NT2/D1 (cell line): Measurements from ENCODE around the gene FBXO8.

ENCODE experiments used
- DNase-seq: peaks from one replicate; pipeline ENCODE4 v3.0.0-alpha.2; 2011; ENCODE audit warnings: low read depth, low spot score
- H3K27me3 ChIP-seq: 2 replicates; pipeline ENCODE4 v1.6.0; 2011; ENCODE audit warnings: mild to moderate bottlenecking; ENCODE audit not compliant: insufficient read length, insufficient read depth
- H3K36me3 ChIP-seq: 2 replicates; pipeline ENCODE4 v1.6.1; 2011; ENCODE audit warnings: mild to moderate bottlenecking, low read length, mixed read lengths; ENCODE audit not compliant: insufficient read depth, insufficient read length
- H3K4me1 ChIP-seq: 2 replicates; pipeline ENCODE4 v1.5.1; 2011; ENCODE audit not compliant: insufficient read depth, insufficient read length
- H3K4me3 ChIP-seq: 2 replicates; pipeline ENCODE4 v1.5.1; 2011; ENCODE audit warnings: low read depth; ENCODE audit not compliant: insufficient read length
- H3K9ac ChIP-seq: 2 replicates; pipeline ENCODE4 v1.6.0; 2011; ENCODE audit warnings: low read depth; ENCODE audit not compliant: insufficient read length
- H3K9me3 ChIP-seq: 2 replicates; pipeline ENCODE4 v1.5.1; 2011; ENCODE audit warnings: mild to moderate bottlenecking, low read length; ENCODE audit not compliant: insufficient read depth
- SUZ12 ChIP-seq: IDR thresholded peaks from 2 replicates; pipeline ENCODE4 v1.6.1; 2011; ENCODE audit not compliant: insufficient read length, insufficient read depth; ENCODE audit errors: extremely low read depth
- YY1 ChIP-seq: IDR thresholded peaks from 2 replicates; pipeline ENCODE4 v1.6.1; 2011; ENCODE audit not compliant: insufficient read length, insufficient read depth
- ZNF274 ChIP-seq: IDR thresholded peaks from 2 replicates; pipeline ENCODE4 v1.6.1; 2011; ENCODE audit warnings: mild to moderate bottlenecking, low read depth, low read length

Gene FBXO8

DNA sequence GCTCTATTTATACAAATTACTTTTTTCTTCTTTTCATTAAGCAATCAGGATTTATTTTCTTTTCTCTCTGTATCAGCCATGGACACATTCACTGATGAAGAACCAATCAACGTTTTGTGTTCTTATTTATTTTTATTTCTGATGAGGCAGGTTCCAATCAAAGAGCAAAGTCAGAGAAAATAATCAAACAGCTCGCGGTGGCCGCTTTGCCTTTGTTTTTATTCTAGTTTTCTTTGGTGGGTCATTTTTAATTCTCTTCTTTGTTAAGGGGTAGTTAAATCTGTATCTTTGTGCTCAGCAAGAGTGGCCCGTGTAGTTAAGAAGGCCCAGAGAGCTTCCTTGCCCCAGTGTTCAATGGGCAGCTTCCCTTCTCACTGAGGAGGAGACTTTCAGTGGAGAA is 71.4 kb downstream of the FBXO8 start:
- no peak for DNase-seq
- no peak for TF ChIP-seq SUZ12
- TF ChIP-seq YY1, result no peak
- no peak for TF ChIP-seq ZNF274
- peaks cover 1% of the 10 kb centered on the region for H3K4me1 ChIP-seq
- no peaks in the 10 kb centered on the region for H3K36me3 ChIP-seq
- no peaks in the 10 kb centered on the region for H3K9me3 ChIP-seq
- H3K27me3 ChIP-seq, result peaks cover 54% of the 10 kb centered on the region
- no peak overlapping the region for H3K4me3 ChIP-seq
- H3K9ac ChIP-seq, result no peak overlapping the region

DNA sequence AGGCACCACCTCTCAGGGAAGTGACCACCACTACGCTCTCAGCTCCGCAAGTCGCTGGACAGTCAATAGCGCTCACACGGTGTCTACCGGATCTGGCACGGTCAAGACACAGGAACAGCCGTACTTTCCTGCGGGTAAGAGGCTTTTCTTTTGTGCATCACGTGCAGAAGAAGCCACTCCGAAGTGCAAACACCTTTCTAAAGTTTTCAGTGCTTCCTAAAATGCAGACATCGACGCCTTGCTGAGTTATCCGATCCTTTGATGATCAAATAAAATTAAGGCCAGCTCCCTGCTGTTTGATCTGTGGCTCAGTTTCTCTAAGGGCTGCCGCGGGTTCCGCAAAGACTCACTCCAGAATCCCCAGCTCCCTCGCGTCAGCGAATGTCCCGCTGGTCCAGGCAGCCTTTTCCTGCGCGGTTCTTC is 71.8 kb downstream of the FBXO8 start:
- Histone ChIP-seq H3K36me3 (no peaks in the 10 kb centered on the region), H3K9me3 (no peaks in the 10 kb centered on the region), H3K27me3 (peaks cover 49% of the 10 kb centered on the region), H3K9ac (no peak overlapping the region), H3K4me3 (no peak overlapping the region), H3K4me1 (no peaks in the 10 kb centered on the region)
- DNase-seq, result no peak
- TF ChIP-seq SUZ12 (no peak), YY1 (no peak), ZNF274 (no peak)

DNA sequence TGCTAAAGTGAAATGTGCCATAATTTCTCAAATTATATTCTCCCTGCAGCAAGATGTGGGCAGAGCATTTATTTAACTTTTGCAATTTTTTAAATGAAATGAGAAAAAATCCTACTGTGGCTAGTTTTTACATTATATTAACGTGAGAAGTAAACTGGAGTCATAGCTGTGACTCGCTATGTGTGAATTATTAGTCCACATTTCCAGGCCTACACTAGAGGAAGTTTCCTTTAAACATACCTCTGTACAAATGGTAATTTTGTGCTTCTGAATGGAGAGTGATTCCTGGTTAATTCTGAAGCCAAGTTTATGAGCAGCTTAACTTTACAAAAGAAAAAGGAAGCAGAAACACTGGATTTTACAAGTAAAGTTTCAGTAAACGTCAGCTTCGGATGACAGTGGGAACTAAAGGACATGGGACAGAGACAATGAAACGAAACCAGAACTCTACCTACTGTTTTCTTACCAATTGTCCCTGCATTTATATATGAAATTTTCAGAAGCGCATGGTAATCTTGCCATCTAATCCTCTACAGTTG is 72.4 kb downstream of the FBXO8 start:
- H3K9ac ChIP-seq, result no peak overlapping the region
- no peaks in the 10 kb centered on the region for H3K9me3 ChIP-seq
- peaks cover 43% of the 10 kb centered on the region for H3K27me3 ChIP-seq
- DNase-seq, result no peak
- H3K4me3 ChIP-seq, result no peak overlapping the region
- H3K36me3 ChIP-seq, result no peaks in the 10 kb centered on the region
- TF ChIP-seq SUZ12 (no peak), YY1 (no peak), ZNF274 (no peak)
- H3K4me1 ChIP-seq, result no peaks in the 10 kb centered on the region

DNA sequence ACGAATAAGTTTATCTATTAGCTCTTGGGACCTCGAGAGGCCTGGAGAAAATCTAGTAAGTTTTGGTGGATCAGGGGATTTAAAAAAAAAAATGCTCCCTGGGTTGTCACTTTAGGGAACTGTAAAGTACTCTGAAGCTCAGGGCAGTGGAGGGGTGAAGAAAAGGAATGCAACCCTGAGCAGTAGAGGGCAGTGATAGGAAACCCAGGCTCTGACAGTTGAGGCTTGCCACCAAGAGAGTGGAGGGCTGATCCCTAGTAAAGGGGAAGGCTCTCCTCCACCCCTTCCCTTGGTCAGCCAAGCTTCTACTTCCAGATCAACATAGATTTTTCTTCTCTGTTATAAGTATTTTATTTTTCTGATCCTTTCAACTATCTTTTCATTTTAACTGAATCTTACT is 73.1 kb downstream of the FBXO8 start:
- H3K36me3 ChIP-seq, result no peaks in the 10 kb centered on the region
- no peaks in the 10 kb centered on the region for H3K9me3 ChIP-seq
- no peak overlapping the region for H3K4me3 ChIP-seq
- peaks cover 37% of the 10 kb centered on the region for H3K27me3 ChIP-seq
- H3K9ac ChIP-seq, result no peak overlapping the region
- no peak for TF ChIP-seq YY1
- TF ChIP-seq SUZ12, result no peak
- TF ChIP-seq ZNF274, result no peak
- H3K4me1 ChIP-seq, result no peaks in the 10 kb centered on the region
- DNase-seq, result no peak

DNA sequence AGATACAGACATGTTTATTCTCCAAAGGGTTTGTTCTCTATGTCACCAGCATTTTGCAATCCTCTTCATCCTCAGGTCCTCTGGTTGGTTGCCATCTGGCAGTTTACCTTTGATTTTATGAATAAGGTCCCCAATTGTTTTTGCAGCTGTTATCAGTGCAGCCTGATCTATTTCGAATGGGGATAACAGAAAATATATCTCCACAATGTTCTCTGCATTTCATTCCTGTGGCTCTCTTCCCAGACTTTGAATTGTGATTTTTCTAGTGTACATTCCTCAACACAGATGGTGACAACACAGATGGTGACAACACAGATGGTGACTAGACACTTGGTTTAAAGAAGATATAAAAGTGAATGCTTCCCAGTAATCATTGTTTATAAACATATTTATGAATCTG is 74.1 kb downstream of the FBXO8 start:
- H3K4me1 ChIP-seq, result no peaks in the 10 kb centered on the region
- no peak for TF ChIP-seq YY1
- no peak for TF ChIP-seq SUZ12
- TF ChIP-seq ZNF274, result no peak
- H3K4me3 ChIP-seq, result no peak overlapping the region
- H3K27me3 ChIP-seq, result peaks cover 26% of the 10 kb centered on the region
- no peaks in the 10 kb centered on the region for H3K36me3 ChIP-seq
- no peak overlapping the region for H3K9ac ChIP-seq
- no peak for DNase-seq
- H3K9me3 ChIP-seq, result no peaks in the 10 kb centered on the region

DNA sequence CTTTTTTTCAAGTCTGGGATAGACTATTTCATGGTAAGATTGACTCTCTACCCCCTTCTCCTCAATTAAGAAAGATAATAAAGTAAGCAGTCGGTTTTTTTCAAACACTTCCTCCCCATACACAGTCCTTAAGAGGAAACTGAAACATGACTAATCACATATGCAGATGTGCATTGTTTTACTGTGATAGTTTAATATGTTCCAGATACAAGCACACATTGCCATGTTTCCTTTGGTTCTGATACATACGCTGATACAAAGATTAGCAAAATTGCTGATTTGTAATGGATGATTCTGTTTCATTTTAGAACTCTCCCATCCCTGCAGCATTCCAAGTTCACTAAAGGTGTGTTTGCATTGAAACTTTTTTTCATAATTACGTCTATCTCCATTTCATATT is 76.1 kb downstream of the FBXO8 start:
- H3K36me3 ChIP-seq, result no peaks in the 10 kb centered on the region
- no peak overlapping the region for H3K4me3 ChIP-seq
- DNase-seq, result no peak
- peaks cover 7% of the 10 kb centered on the region for H3K27me3 ChIP-seq
- no peaks in the 10 kb centered on the region for H3K4me1 ChIP-seq
- no peak for TF ChIP-seq YY1
- no peak for TF ChIP-seq SUZ12
- no peak for TF ChIP-seq ZNF274
- no peaks in the 10 kb centered on the region for H3K9me3 ChIP-seq
- no peak overlapping the region for H3K9ac ChIP-seq

DNA sequence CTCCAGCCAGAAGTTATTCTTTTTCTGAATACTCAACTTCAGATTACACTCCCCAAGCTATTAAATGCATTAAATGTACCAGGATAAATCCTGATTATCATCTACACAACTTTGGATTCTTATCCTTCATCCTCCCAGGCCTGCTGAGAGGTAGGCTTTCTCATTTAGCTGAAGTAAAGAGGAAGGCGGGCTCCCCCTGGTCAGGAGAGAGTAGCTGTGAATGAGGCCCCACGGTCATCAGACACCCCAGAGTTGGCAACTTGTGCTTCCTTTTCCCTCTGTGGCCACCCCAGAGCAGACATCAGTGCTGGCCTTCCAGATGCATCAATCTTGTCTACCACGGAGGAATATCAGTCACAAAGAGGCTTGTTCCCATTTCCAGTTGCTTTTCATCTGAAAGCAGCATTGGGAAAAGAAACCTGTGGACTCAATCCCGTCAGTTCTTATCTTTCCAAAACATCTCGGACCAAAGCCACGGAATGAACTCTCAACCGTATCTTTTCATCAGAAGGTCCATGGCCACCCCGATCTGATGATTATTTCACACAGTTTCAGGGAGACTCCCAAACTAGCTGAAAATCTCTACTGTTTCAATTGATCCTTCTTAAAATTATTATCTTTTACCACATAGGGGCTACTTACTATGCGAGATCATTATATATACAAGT is 79.2 kb downstream of the FBXO8 start:
- no peaks in the 10 kb centered on the region for H3K4me1 ChIP-seq
- no peak for TF ChIP-seq ZNF274
- no peak for TF ChIP-seq YY1
- no peaks in the 10 kb centered on the region for H3K9me3 ChIP-seq
- H3K36me3 ChIP-seq, result no peaks in the 10 kb centered on the region
- no peak overlapping the region for H3K9ac ChIP-seq
- no peaks in the 10 kb centered on the region for H3K27me3 ChIP-seq
- no peak for DNase-seq
- no peak overlapping the region for H3K4me3 ChIP-seq
